ENCODE data around the gene ZFC3H1. TPM values are rescaled to one million over a fixed set of nuclear protein-coding genes. Genes with fewer than 3 reads are reported as not detected.
A peak's percentile ranks its signal among the peaks of the same experiment; 100 is the strongest.

ZFC3H1 gene
- total RNA-seq, 3 donors from 2014 or later (not counting 1 experiment from before 2014, with no cell fraction given), result 158 to 164 (median 164) TPM

GRCh38 chr12:71645268-71645667, 18.4 kb downstream of the ZFC3H1 start:
- no peaks in the 10 kb centered on the region for H3K9me3 ChIP-seq (ENCODE audit: control insufficient read depth, insufficient read depth, low read length)
- Mint-ChIP-seq H3K4me3 (no peak overlapping the region), H3K9me3 (no peaks in the 10 kb centered on the region), H3K4me1 (peaks cover 12 to 20% of the 10 kb centered on the region in 2 donors), H3K27ac (peak overlapping the region; percentile 25 to 37), H3K36me3 (peaks cover 19% of the 10 kb centered on the region), H3K27me3 (ENCODE audit: low read depth in 2 of 2) (no peaks in the 10 kb centered on the region)
- 42% methylated on average over 3 of the region's 3 CpGs for WGBS (ENCODE audit: insufficient coverage)
- intact Hi-C loops (cut with micrococcal nuclease), result no loop called here
- ATAC-seq, result no peak
- no peak for TF ChIP-seq CTCF (IDR thresholded peaks at IDR 0.05)
- no peak overlapping the region for H3K27ac ChIP-seq (ENCODE audit: low read length)
- no peaks in the 10 kb centered on the region for H3K27me3 ChIP-seq (ENCODE audit: control insufficient read depth, insufficient read depth, low read length)
- peaks cover 71% of the 10 kb centered on the region for H3K36me3 ChIP-seq (ENCODE audit: control insufficient read depth, insufficient read depth, low read length)
- no peak for DNase-seq
- H3K4me3 ChIP-seq (ENCODE audit: low read length), result no peak overlapping the region
- no peaks in the 10 kb centered on the region for H3K4me1 ChIP-seq (ENCODE audit: control insufficient read depth, insufficient read depth, low read length)

- H3K4me1 Mint-ChIP-seq, result peaks cover 11 to 20% of the 10 kb centered on the region in 2 donors
- H3K4me3 Mint-ChIP-seq, result no peak overlapping the region
- no peak for ATAC-seq
- H3K27ac Mint-ChIP-seq, result peak overlapping the region in 1 of 2 donors; percentile 15
- H3K4me3 ChIP-seq (ENCODE audit: low read length), result no peak overlapping the region
- 100% methylated on average over 1 of the region's 2 CpGs for WGBS (ENCODE audit: insufficient coverage)
- peaks cover 25% of the 10 kb centered on the region for H3K36me3 Mint-ChIP-seq
- no peaks in the 10 kb centered on the region for H3K9me3 Mint-ChIP-seq
- peaks cover 87% of the 10 kb centered on the region for H3K36me3 ChIP-seq (ENCODE audit: control insufficient read depth, insufficient read depth, low read length)
- H3K27me3 Mint-ChIP-seq (ENCODE audit: low read depth in 2 of 2), result no peaks in the 10 kb centered on the region
- H3K4me1 ChIP-seq (ENCODE audit: control insufficient read depth, insufficient read depth, low read length), result no peaks in the 10 kb centered on the region
- no peak for TF ChIP-seq CTCF (IDR thresholded peaks at IDR 0.05)
- no peaks in the 10 kb centered on the region for H3K27me3 ChIP-seq (ENCODE audit: control insufficient read depth, insufficient read depth, low read length)
- intact Hi-C loops (cut with micrococcal nuclease), result no loop called here
- no peak for DNase-seq
- H3K9me3 ChIP-seq (ENCODE audit: control insufficient read depth, insufficient read depth, low read length), result no peaks in the 10 kb centered on the region
- no peak overlapping the region for H3K27ac ChIP-seq (ENCODE audit: low read length)
These were observed 21.4 kb downstream of the ZFC3H1 start for GRCh38 chr12:71642264-71642663.

- no peak for TF ChIP-seq CTCF (IDR thresholded peaks at IDR 0.05)
- H3K4me3 ChIP-seq (ENCODE audit: low read length), result no peak overlapping the region
- no CpG with 5 or more reads among the region's 2 CpGs for WGBS (ENCODE audit: insufficient coverage)
- H3K27me3 Mint-ChIP-seq (ENCODE audit: low read depth in 2 of 2), result no peaks in the 10 kb centered on the region
- H3K4me3 Mint-ChIP-seq, result no peak overlapping the region
- intact Hi-C loops (cut with micrococcal nuclease), result no loop called here
- H3K4me1 Mint-ChIP-seq, result peaks cover 16 to 19% of the 10 kb centered on the region in 2 donors
- H3K36me3 Mint-ChIP-seq, result peaks cover 25% of the 10 kb centered on the region
- ATAC-seq, result no peak
- no peak overlapping the region for H3K27ac ChIP-seq (ENCODE audit: low read length)
- no peaks in the 10 kb centered on the region for H3K4me1 ChIP-seq (ENCODE audit: control insufficient read depth, insufficient read depth, low read length)
- no peaks in the 10 kb centered on the region for H3K9me3 Mint-ChIP-seq
- peaks cover 86% of the 10 kb centered on the region for H3K36me3 ChIP-seq (ENCODE audit: control insufficient read depth, insufficient read depth, low read length)
- peak overlapping the region; percentile 6 to 47 for H3K27ac Mint-ChIP-seq
- DNase-seq, result no peak
- no peaks in the 10 kb centered on the region for H3K9me3 ChIP-seq (ENCODE audit: control insufficient read depth, insufficient read depth, low read length)
- no peaks in the 10 kb centered on the region for H3K27me3 ChIP-seq (ENCODE audit: control insufficient read depth, insufficient read depth, low read length)
These were observed 22.3 kb downstream of the ZFC3H1 start for GRCh38 chr12:71641390-71641789.

GRCh38 chr12:71640316-71640715, 23.3 kb downstream of the ZFC3H1 start:
- Mint-ChIP-seq H3K27ac (peak overlapping the region in 1 of 2 donors; percentile 68), H3K4me1 (peaks cover 18 to 19% of the 10 kb centered on the region in 2 donors), H3K4me3 (no peak overlapping the region), H3K27me3 (ENCODE audit: low read depth in 2 of 2) (no peaks in the 10 kb centered on the region), H3K36me3 (peaks cover 23% of the 10 kb centered on the region), H3K9me3 (no peaks in the 10 kb centered on the region)
- Histone ChIP-seq H3K4me3 (ENCODE audit: low read length) (no peak overlapping the region), H3K27me3 (ENCODE audit: control insufficient read depth, insufficient read depth, low read length) (no peaks in the 10 kb centered on the region), H3K36me3 (ENCODE audit: control insufficient read depth, insufficient read depth, low read length) (peaks cover 86% of the 10 kb centered on the region), H3K9me3 (ENCODE audit: control insufficient read depth, insufficient read depth, low read length) (no peaks in the 10 kb centered on the region), H3K27ac (ENCODE audit: low read length) (no peak overlapping the region), H3K4me1 (ENCODE audit: control insufficient read depth, insufficient read depth, low read length) (no peaks in the 10 kb centered on the region)
- ATAC-seq (peak in 1 of 3 donors; percentile 13), DNase-seq (no peak)
- intact Hi-C loops (cut with micrococcal nuclease), result no loop called here
- WGBS (ENCODE audit: insufficient coverage), result 98% methylated on average over 2 of the region's 2 CpGs
- TF ChIP-seq CTCF (IDR thresholded peaks at IDR 0.05), result no peak
